SK-N-SH (cell line): ENCODE data around the gene NFKB2. TPM values are rescaled to one million over a fixed set of nuclear protein-coding genes. Genes with fewer than 3 reads are reported as not detected.

Experiments used
- CTCF ChIA-PET: fragments of 300-600, 350-600 bp; formaldehyde crosslinking; extraction: SDS; loops from one replicate; lab custom pipeline; 2021; lab: Yijun Ruan, JAX
- POLR2A ChIA-PET: fragments of 350-600 bp; sonication (Branson Sonifier 250); formaldehyde crosslinking; extraction: SDS; loops from one replicate; lab custom pipeline; 2020; ENCODE audit warnings: antibody characterized with exemption, inconsistent platforms; lab: Yijun Ruan, JAX
- DNase-seq: peaks from one replicate; pipeline ENCODE4 v3.0.0; 2012
- H2AFZ ChIP-seq: fragments of 200-600 bp; sonication (generic); 2 replicates; pipeline ENCODE4 v1.8.1; 2016; ENCODE audit warnings: antibody characterized with exemption, mild to moderate bottlenecking, low read depth
- H3F3A ChIP-seq: fragments of 200-600 bp; sonication (generic); replicated peaks from 2 replicates; pipeline ENCODE3; 2016; ENCODE audit warnings: antibody characterized with exemption, mild to moderate bottlenecking; ENCODE audit not compliant: insufficient read depth
- H3K27ac ChIP-seq, 2 experiments: fragments of 200-500 bp in 1 of 2; fragments of 200-600 bp in 1 of 2; sonication (Bioruptor generic) in 1 of 2; sonication (generic), shearing (Covaris generic) in 1 of 2; 2 replicates each; pipeline versions ENCODE4 v1.5.1 to v1.6.1; 2014 to 2016; ENCODE audit warnings: low read depth in 2 of 2, inconsistent platforms in 1 of 2, low read length in 1 of 2, mild to moderate bottlenecking in 1 of 2, mixed read lengths in 1 of 2
- H3K27me3 ChIP-seq: fragments of 200-600 bp; sonication (generic), shearing (Covaris generic); 2 replicates; pipeline ENCODE4 v1.6.1; 2016; ENCODE audit warnings: mixed run types; ENCODE audit not compliant: insufficient read depth
- H3K36me3 ChIP-seq, 2 experiments: fragments of 200-500 bp in 1 of 2; fragments of 200-600 bp in 1 of 2; sonication (Bioruptor generic) in 1 of 2; sonication (generic) in 1 of 2; replicated peaks in 1 of 2; 2 replicates each; pipeline versions ENCODE3 to v1.5.1; 2014 to 2016; ENCODE audit warnings: low read length in 1 of 2, mild to moderate bottlenecking in 1 of 2; ENCODE audit not compliant: insufficient read depth in 2 of 2, control insufficient read depth in 1 of 2
- H3K4me1 ChIP-seq, 2 experiments: fragments of 200-500 bp in 1 of 2; fragments of 200-600 bp in 1 of 2; sonication (Bioruptor generic) in 1 of 2; sonication (generic), shearing (Covaris generic) in 1 of 2; 2 replicates each; pipeline versions ENCODE4 v1.5.1 to v1.6.1; 2014 to 2016; ENCODE audit warnings: low read depth in 1 of 2, low read length in 1 of 2, mixed run types in 1 of 2; ENCODE audit not compliant: insufficient read depth in 2 of 2, control insufficient read depth in 1 of 2
- H3K4me2 ChIP-seq: fragments of 200-600 bp; sonication (generic), shearing (Covaris generic); 2 replicates; pipeline ENCODE4 v1.6.1; 2017; ENCODE audit warnings: mixed run types
- H3K4me3 ChIP-seq, 2 experiments: fragments of 200-500 bp in 1 of 2; fragments of 200-600 bp in 1 of 2; sonication (Bioruptor generic) in 1 of 2; sonication (generic), shearing (Covaris generic) in 1 of 2; 2 replicates each; pipeline versions ENCODE4 v1.5.1 to v1.8.1; 2014 to 2016; ENCODE audit warnings: low read depth in 2 of 2, inconsistent platforms in 1 of 2, low read length in 1 of 2, mild to moderate bottlenecking in 1 of 2, mixed read lengths in 1 of 2, moderate library complexity in 1 of 2
- H3K79me2 ChIP-seq: fragments of 200-600 bp; sonication (generic); 2 replicates; pipeline ENCODE4 v1.8.1; 2017; ENCODE audit warnings: mild to moderate bottlenecking; ENCODE audit not compliant: insufficient read depth
- H3K9ac ChIP-seq: fragments of 200-600 bp; sonication (generic); 2 replicates; pipeline ENCODE4 v1.6.1; 2017; ENCODE audit warnings: mixed run types
- H3K9me2 ChIP-seq: fragments of 200-600 bp; sonication (generic); 2 replicates; pipeline ENCODE4 v1.6.1; 2017; ENCODE audit warnings: mixed run types
- H3K9me3 ChIP-seq: fragments of 200-600 bp; sonication (generic); 2 replicates; pipeline ENCODE4 v1.6.1; 2017; ENCODE audit warnings: mixed run types, mild to moderate bottlenecking, moderate library complexity
- H4K20me1 ChIP-seq: fragments of 200-600 bp; sonication (generic); 2 replicates; pipeline ENCODE4 v1.6.1; 2017; ENCODE audit warnings: mild to moderate bottlenecking, mixed run types; ENCODE audit not compliant: insufficient read depth
- CHD2 ChIP-seq: fragments of 150-350 bp; IDR thresholded peaks from 2 replicates; pipeline ENCODE4 v1.6.1; 2018; ENCODE audit warnings: low read length; ENCODE audit not compliant: partially characterized antibody
- EP300 ChIP-seq, 2 experiments: IDR thresholded peaks; 2 replicates each; pipeline versions ENCODE4 v1.4.0 to v1.6.1; 2012; ENCODE audit warnings: borderline replicate concordance in 1 of 2, low read depth in 1 of 2, low read length in 1 of 2
- FOSL2 ChIP-seq: IDR thresholded peaks from 2 replicates; pipeline ENCODE4 v1.4.0; 2012; ENCODE audit warnings: low read depth, mild to moderate bottlenecking, moderate library complexity, borderline replicate concordance
- FOXJ3 ChIP-seq: sonication (generic); formaldehyde crosslinking; IDR thresholded peaks from 2 replicates; pipeline ENCODE4 v1.5.1; 2020; ENCODE audit warnings: mild to moderate bottlenecking, missing genetic modification reagents
- FOXM1 ChIP-seq: IDR thresholded peaks from 2 replicates; pipeline ENCODE4 v1.4.0; 2012; ENCODE audit warnings: low read depth, mild to moderate bottlenecking
- GABPA ChIP-seq: IDR thresholded peaks from 2 replicates; pipeline ENCODE4 v1.4.0; 2012; ENCODE audit warnings: low read depth, mild to moderate bottlenecking
- GATA2 ChIP-seq: sonication (generic); formaldehyde crosslinking; IDR thresholded peaks from 2 replicates; pipeline ENCODE4 v1.5.0; 2020; ENCODE audit warnings: mild to moderate bottlenecking, missing genetic modification reagents
- JUND ChIP-seq: IDR thresholded peaks from 2 replicates; pipeline ENCODE4 v1.4.0; 2012
- MEF2A ChIP-seq: IDR thresholded peaks from 2 replicates; pipeline ENCODE4 v1.4.0; 2012; ENCODE audit warnings: low read depth, borderline replicate concordance
- MXI1 ChIP-seq: IDR thresholded peaks from 2 replicates; pipeline ENCODE4 v1.6.1; 2012; ENCODE audit warnings: mild to moderate bottlenecking, low read depth, low read length, improper control_type of control experiment
- NFIC ChIP-seq: IDR thresholded peaks from 2 replicates; pipeline ENCODE4 v1.4.0; 2012; ENCODE audit warnings: borderline replicate concordance
- NRF1 ChIP-seq: IDR thresholded peaks from 2 replicates; pipeline ENCODE4 v1.6.1; 2012; ENCODE audit warnings: low read depth, mild to moderate bottlenecking, low read length
- POLR2AphosphoS5 ChIP-seq: IDR thresholded peaks from 2 replicates; pipeline ENCODE4 v1.6.1; 2012; ENCODE audit warnings: low read depth, low read length
- RAD21 ChIP-seq: IDR thresholded peaks from 2 replicates; pipeline ENCODE4 v1.6.1; 2012; ENCODE audit warnings: mild to moderate bottlenecking, low read length
- RCOR1 ChIP-seq: fragments of 150-350 bp; IDR thresholded peaks from 2 replicates; pipeline ENCODE4 v1.6.1; 2017; ENCODE audit warnings: antibody characterized with exemption, low read length
- RFX5 ChIP-seq: IDR thresholded peaks from 2 replicates; pipeline ENCODE4 v1.6.1; 2012; ENCODE audit warnings: mild to moderate bottlenecking, improper control_type of control experiment, low read length
- SIN3A ChIP-seq: IDR thresholded peaks from 2 replicates; pipeline ENCODE4 v1.6.1; 2012; ENCODE audit warnings: low read depth, mild to moderate bottlenecking, low read length, moderate library complexity, borderline replicate concordance
- SMC3 ChIP-seq: IDR thresholded peaks from 2 replicates; pipeline ENCODE4 v1.6.1; 2012; ENCODE audit warnings: low read depth, low read length, improper control_type of control experiment
- TAF1 ChIP-seq: IDR thresholded peaks from 2 replicates; pipeline ENCODE4 v1.6.1; 2012; ENCODE audit warnings: low read depth, mild to moderate bottlenecking, low read length, moderate library complexity, borderline replicate concordance
- TCF12 ChIP-seq: IDR thresholded peaks from 2 replicates; pipeline ENCODE4 v1.4.0; 2012
- TEAD4 ChIP-seq: IDR thresholded peaks from 2 replicates; pipeline ENCODE4 v1.4.0; 2012; ENCODE audit warnings: mild to moderate bottlenecking, borderline replicate concordance; ENCODE audit not compliant: insufficient read depth
- WGBS: methylation state at CpG from one replicate; pipeline ENCODE4 v1.1.6; 2017; ENCODE audit warnings: low lambda C conversion rate; 5-methylcytosine and 5-hydroxymethylcytosine counted together
- polyA plus RNA-seq, 3 experiments: library from polyadenylated mRNA; depleted of rRNA; stranded (reverse); fragments of >200 nt; gene quantifications; 2 replicates each; pipeline ENCODE4 v1.2.3, GENCODE V29; 2012
- TF ChIP-seq, protein P1 (sequence below): IDR thresholded peaks from 2 replicates; pipeline ENCODE4; 2012
- TF ChIP-seq, protein P2 (sequence below): IDR thresholded peaks from 2 replicates; pipeline ENCODE4 v1.6.1; 2012; ENCODE audit warnings: mild to moderate bottlenecking, low read depth, low read length, moderate library complexity
- TF ChIP-seq, protein P3 (sequence below): fragments of 150-350 bp; IDR thresholded peaks from 2 replicates; pipeline ENCODE4 v1.6.1; 2017; ENCODE audit warnings: antibody characterized with exemption, low read length, low read depth, borderline replicate concordance
- TF ChIP-seq, protein P4 (sequence below): IDR thresholded peaks from 2 replicates; pipeline ENCODE4 v1.4.0; 2012; ENCODE audit warnings: low read depth, borderline replicate concordance
- TF ChIP-seq, protein P5 (sequence below): IDR thresholded peaks from 2 replicates; pipeline ENCODE4 v1.4.0; 2012; ENCODE audit warnings: low read depth

The NFKB2 gene
- polyA plus RNA-seq, 1 of the 3 experiments (the other 2 are of a cell fraction), result 26.6 TPM

DNA sequence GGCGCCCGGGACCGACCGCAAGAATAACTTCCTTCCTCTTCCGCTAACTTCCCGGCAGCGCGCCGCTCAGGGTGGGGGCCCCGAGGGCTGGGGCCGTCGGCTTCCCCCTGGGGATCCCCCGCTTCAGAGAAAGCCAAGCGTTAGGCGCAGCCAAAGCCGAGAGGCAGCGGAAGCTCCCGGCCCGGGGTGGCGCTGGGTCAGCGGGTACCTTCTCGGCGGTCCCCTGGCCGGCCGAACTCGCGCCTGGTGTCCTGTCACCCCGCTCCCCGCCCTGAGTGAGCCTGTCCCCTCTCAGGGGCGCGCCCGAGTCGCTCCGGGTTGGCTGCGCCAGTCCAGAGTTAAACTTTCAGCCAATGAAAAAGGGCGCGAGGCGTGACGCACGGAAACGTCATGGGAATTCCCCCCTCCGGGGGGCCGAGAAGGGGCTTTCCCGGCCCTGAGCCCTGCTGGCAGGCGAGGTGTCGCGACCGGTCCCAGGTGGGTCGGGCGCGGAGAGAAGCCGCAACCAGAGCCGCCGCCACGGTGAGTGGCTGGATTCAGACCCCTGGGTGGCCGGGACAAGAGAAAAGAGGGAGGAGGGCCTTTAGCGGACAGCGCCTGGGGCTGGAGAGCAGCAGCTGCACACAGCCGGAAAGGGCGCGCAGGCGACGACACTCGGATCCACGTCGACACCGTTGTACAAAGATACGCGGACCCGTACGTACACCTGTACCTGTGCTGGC is 1.3 kb upstream of the NFKB2 start:
- H4K20me1 ChIP-seq, result no peaks in the 10 kb centered on the region
- peak; percentile 92 for DNase-seq
- H3F3A ChIP-seq, result peaks cover 3% of the 10 kb centered on the region
- H2AFZ ChIP-seq, result peak overlapping the region; percentile 83; the same call in 1 of the 2 replicates
- no peaks in the 10 kb centered on the region for H3K36me3 ChIP-seq
- H3K4me2 ChIP-seq, result peak overlapping the region; percentile 90
- no peaks in the 10 kb centered on the region for H3K9me3 ChIP-seq
- peaks cover 0 to 17% of the 10 kb centered on the region in 2 experiments; a peak in 1 of 4 replicates for H3K4me1 ChIP-seq
- peak overlapping the region; percentile 47 to 81; a peak in 3 of 4 replicates for H3K27ac ChIP-seq
- peaks cover 5% of the 10 kb centered on the region; the same call in 1 of the 2 replicates for H3K79me2 ChIP-seq
- H3K27me3 ChIP-seq, result no peaks in the 10 kb centered on the region
- H3K9me2 ChIP-seq, result no peaks in the 10 kb centered on the region
- H3K9ac ChIP-seq, result peak overlapping the region; percentile 68
- POLR2A ChIA-PET, result interaction anchor here (0.6 to 2.8 kb wide), 3 partner anchors 28 to 275 kb away, joined by 3 to 11 read pairs (median 3); no protein-coding TSS in a partner anchor
- WGBS, result 0% methylated on average over 6 of the region's 71 CpGs
- CTCF ChIA-PET, result interaction anchor here (0.8 to 16.5 kb wide), 41 partner anchors 11 to 271 kb away, joined by 3 to 359 read pairs (median 5); partner anchors contain the start of genes CUEDC2, ELOVL3, FBXL15 and GBF1
- H3K4me3 ChIP-seq, result peak overlapping the region; percentile 65 to 77
- TF ChIP-seq RCOR1 (0 out of 2 replicates have a peak, but pooled peaks have one; percentile 30), POLR2AphosphoS5 (no peak), GATA2 (CRISPR knock-in tag) (no peak), FOSL2 (peak; percentile 19; the same call in 1 of the 2 replicates), GABPA (peak; percentile 59; the same call in 1 of the 2 replicates), RAD21 (no peak), FOXM1 (peak; percentile 49; the same call in 1 of the 2 replicates), NFIC (no peak), MEF2A (no peak), TCF12 (peak; percentile 3; the same call in 1 of the 2 replicates), TEAD4 (no peak), CHD2 (no peak), NRF1 (no peak; the same call in 1 of the 2 replicates), TAF1 (no peak), FOXJ3 (CRISPR knock-in tag) (no peak), SMC3 (no peak), MXI1 (peak; percentile 73), RFX5 (peak; percentile 82), JUND (no peak), EP300 (IDR thresholded peaks at IDR 0.05; ENCODE audit: borderline replicate concordance in 1 of 2, low read depth in 1 of 2, low read length in 1 of 2) (no peak), SIN3A (peak; percentile 92; the same call in 1 of the 2 replicates)
- TF ChIP-seq, protein P1, sequence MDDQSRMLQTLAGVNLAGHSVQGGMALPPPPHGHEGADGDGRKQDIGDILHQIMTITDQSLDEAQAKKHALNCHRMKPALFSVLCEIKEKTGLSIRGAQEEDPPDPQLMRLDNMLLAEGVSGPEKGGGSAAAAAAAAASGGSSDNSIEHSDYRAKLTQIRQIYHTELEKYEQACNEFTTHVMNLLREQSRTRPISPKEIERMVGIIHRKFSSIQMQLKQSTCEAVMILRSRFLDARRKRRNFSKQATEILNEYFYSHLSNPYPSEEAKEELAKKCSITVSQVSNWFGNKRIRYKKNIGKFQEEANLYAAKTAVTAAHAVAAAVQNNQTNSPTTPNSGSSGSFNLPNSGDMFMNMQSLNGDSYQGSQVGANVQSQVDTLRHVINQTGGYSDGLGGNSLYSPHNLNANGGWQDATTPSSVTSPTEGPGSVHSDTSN, result peak; percentile 61
- TF ChIP-seq, protein P2, sequence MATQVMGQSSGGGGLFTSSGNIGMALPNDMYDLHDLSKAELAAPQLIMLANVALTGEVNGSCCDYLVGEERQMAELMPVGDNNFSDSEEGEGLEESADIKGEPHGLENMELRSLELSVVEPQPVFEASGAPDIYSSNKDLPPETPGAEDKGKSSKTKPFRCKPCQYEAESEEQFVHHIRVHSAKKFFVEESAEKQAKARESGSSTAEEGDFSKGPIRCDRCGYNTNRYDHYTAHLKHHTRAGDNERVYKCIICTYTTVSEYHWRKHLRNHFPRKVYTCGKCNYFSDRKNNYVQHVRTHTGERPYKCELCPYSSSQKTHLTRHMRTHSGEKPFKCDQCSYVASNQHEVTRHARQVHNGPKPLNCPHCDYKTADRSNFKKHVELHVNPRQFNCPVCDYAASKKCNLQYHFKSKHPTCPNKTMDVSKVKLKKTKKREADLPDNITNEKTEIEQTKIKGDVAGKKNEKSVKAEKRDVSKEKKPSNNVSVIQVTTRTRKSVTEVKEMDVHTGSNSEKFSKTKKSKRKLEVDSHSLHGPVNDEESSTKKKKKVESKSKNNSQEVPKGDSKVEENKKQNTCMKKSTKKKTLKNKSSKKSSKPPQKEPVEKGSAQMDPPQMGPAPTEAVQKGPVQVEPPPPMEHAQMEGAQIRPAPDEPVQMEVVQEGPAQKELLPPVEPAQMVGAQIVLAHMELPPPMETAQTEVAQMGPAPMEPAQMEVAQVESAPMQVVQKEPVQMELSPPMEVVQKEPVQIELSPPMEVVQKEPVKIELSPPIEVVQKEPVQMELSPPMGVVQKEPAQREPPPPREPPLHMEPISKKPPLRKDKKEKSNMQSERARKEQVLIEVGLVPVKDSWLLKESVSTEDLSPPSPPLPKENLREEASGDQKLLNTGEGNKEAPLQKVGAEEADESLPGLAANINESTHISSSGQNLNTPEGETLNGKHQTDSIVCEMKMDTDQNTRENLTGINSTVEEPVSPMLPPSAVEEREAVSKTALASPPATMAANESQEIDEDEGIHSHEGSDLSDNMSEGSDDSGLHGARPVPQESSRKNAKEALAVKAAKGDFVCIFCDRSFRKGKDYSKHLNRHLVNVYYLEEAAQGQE, result peak; percentile 54
- TF ChIP-seq, protein P3, sequence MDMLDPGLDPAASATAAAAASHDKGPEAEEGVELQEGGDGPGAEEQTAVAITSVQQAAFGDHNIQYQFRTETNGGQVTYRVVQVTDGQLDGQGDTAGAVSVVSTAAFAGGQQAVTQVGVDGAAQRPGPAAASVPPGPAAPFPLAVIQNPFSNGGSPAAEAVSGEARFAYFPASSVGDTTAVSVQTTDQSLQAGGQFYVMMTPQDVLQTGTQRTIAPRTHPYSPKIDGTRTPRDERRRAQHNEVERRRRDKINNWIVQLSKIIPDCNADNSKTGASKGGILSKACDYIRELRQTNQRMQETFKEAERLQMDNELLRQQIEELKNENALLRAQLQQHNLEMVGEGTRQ, result no peak
- TF ChIP-seq, protein P4, sequence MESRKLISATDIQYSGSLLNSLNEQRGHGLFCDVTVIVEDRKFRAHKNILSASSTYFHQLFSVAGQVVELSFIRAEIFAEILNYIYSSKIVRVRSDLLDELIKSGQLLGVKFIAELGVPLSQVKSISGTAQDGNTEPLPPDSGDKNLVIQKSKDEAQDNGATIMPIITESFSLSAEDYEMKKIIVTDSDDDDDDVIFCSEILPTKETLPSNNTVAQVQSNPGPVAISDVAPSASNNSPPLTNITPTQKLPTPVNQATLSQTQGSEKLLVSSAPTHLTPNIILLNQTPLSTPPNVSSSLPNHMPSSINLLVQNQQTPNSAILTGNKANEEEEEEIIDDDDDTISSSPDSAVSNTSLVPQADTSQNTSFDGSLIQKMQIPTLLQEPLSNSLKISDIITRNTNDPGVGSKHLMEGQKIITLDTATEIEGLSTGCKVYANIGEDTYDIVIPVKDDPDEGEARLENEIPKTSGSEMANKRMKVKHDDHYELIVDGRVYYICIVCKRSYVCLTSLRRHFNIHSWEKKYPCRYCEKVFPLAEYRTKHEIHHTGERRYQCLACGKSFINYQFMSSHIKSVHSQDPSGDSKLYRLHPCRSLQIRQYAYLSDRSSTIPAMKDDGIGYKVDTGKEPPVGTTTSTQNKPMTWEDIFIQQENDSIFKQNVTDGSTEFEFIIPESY, result no peak
- TF ChIP-seq, protein P5, sequence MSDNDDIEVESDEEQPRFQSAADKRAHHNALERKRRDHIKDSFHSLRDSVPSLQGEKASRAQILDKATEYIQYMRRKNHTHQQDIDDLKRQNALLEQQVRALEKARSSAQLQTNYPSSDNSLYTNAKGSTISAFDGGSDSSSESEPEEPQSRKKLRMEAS, result peak; percentile 31; the same call in 1 of the 2 replicates
